ENCODE results near the gene EHD4.

The EHD4 gene

GRCh38 chr15:41872166-41872747 is 100.1 kb downstream of the EHD4 start:
- TF ChIP-seq GATA2 (IDR thresholded peaks at IDR 0.05; ENCODE audit: low read depth, low read length) (no peak), GATA3 (IDR thresholded peaks at IDR 0.05; ENCODE audit: low read depth, low read length) (no peak)

DNA sequence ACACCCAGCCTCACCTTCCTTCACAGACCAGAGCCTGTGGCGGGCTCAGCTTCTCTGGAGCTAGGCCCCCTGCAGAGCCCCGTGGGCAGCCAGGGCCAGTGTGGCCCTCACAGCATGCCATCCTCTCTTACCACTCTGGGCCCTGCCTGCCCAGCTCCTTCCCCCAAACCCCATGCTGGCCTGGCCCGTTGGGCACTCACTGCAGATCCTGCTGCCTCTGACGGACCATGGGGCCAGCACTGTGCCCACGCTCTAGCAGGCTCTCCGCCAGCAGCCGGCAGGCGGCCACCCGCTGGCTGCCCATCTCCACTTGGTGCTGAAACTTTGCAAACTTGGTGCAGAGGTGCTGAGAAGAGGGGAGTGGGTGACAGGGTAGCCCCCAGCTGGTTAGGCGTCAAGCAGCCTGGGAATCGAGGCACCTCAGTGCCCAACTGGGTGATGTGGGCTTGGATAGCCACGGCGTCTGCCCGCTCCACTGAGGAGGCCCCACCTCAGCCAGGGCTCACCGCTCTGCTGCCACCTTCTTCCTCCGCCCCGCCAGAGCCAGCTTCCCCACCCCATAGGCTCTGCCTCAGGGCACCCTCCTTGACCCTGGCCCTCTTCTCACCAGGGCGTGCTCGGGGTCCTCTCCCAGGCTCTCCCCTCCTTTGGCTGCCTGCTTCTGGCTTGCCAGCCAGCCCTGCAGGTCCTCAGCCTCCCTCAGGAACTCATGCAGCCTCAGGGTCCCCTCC is 101.0 kb downstream of the EHD4 start:
- no peak for TF ChIP-seq GATA3 (IDR thresholded peaks at IDR 0.05; ENCODE audit: low read depth, low read length)
- no peak for TF ChIP-seq GATA2 (IDR thresholded peaks at IDR 0.05; ENCODE audit: low read depth, low read length)

DNA sequence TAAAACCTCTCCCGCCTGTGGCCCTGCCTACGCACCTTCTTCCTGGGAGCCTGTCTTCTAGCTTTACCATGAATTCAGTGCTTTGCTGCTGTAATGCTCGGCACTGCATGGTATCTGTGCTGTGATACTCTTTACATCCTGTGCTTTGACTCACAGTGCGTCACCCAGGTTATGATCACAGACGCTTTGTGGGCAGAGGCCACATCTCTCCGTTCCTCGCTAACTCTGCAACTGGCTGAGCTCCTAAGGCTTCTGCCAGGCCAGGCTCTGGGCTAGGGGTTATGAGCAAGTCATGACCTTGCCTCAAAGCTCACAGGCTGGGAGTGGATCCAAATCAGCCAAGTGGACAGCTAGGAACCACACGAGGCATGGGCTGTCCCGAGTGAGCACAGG is 101.7 kb downstream of the EHD4 start:
- no peak for TF ChIP-seq GATA2 (IDR thresholded peaks at IDR 0.05; ENCODE audit: low read depth, low read length)
- no peak for TF ChIP-seq GATA3 (IDR thresholded peaks at IDR 0.05; ENCODE audit: low read depth, low read length)

DNA sequence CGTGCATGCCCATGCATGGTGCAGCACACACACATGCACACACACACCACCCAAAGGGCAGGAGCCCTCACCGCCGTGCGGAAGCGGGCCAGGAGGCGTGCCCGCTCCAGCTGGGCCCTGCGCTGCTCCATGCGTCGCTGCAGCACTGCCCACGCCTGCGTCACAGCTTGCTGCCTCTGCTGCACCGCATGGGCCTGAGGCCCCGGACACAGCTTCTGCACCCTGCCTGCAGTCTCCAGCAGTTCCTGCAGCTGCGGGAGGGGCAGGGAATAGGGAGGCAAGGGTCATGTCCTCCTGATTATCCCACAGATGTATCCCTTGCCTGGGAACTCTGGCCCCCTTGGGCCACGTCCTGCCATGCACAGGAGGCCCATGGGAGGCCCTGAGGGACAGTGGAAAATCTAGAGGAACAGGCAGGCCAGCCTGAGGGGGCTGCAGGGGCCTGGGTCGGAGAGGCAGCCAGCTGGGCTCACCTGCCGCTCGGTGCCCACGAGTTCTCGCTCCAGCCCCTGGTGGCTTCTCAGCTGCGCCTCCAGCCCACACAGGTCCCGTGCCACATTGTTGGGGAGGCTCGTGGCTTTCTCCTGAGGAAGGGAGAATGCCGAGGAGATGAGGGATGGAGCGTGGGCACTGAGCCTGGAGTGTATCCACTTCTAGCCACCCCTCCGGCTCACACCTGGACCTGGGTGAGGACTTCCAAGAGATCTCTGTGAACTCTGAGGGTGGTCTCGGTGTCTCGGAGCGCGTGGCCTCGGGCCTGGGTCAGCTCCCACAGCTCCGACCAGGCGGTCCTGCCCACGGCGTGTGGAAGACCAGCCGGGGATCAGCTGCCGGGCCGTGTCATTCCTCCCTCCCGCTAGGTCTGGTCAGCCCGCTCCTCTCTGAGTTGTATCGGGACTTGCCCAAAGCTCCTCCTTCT is 102.3 kb downstream of the EHD4 start:
- TF ChIP-seq GATA3 (IDR thresholded peaks at IDR 0.05; ENCODE audit: low read depth, low read length) (no peak), GATA2 (IDR thresholded peaks at IDR 0.05; ENCODE audit: low read depth, low read length) (no peak)

GRCh38 chr15:41868321-41868720 is 104.0 kb downstream of the EHD4 start:
- no peak for TF ChIP-seq GATA3 (IDR thresholded peaks at IDR 0.05; ENCODE audit: low read depth, low read length)
- TF ChIP-seq GATA2 (IDR thresholded peaks at IDR 0.05; ENCODE audit: low read depth, low read length): no peak

- TF ChIP-seq GATA3 (IDR thresholded peaks at IDR 0.05; ENCODE audit: low read depth, low read length): no peak
- TF ChIP-seq GATA2 (IDR thresholded peaks at IDR 0.05; ENCODE audit: low read depth, low read length): no peak
These were observed 105.3 kb downstream of the EHD4 start for GRCh38 chr15:41866872-41867579.

DNA sequence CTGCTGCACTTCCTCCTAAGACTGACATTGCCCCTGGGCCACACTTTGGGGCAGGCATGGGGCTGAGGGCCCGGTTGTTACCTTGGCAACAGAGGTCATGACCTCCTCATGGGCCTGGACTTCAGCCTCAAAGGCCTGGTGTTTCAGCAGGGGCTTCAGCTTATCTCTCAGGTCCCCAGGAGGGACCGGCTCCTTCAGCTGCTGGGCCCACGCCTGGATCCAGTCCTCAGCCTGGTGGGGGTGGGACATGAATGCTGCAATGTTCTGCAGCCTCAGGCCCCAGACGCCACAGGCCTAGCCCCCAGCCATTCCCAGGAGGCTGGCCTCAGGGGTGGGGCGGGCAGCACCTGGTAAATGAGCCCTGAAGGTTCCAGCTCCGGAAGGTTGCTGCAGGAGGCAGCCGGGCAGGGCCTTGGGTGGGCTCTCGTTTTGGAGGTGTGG is 106.1 kb downstream of the EHD4 start:
- TF ChIP-seq GATA2 (IDR thresholded peaks at IDR 0.05; ENCODE audit: low read depth, low read length) (no peak), GATA3 (IDR thresholded peaks at IDR 0.05; ENCODE audit: low read depth, low read length) (no peak)

- TF ChIP-seq GATA3 (IDR thresholded peaks at IDR 0.05; ENCODE audit: low read depth, low read length): no peak
- TF ChIP-seq GATA2 (IDR thresholded peaks at IDR 0.05; ENCODE audit: low read depth, low read length): no peak
These were observed 106.8 kb downstream of the EHD4 start for GRCh38 chr15:41865490-41866055.

DNA sequence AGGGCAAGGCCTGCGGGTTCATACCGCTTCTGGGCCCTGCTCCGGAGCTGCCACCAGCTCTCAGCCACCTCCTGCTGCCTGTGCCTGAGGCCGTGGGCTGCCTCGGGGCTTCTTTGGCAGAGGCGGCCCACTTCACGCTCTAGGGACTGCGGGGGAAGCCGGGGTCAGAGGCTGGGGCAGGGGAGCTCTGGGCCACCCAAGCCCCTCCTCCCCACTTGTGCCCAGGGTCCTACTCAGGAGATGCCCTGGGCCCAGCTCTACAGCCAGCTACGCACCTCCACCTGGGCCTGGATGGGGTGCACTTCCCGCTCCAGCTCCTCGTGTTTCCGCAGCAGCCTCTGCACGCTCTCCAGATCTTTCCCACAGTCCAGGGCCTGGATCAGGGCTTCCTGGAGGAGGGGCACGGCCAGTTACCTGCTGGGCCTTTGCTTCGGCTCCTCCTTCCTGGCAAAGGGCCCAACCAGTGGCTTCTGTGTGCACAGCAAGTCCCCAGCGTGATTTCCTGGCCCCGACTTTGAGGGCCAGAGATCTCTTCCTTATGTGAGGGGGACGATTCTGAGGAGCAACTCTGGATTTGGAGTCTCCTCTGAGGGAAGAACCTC is 109.7 kb downstream of the EHD4 start:
- TF ChIP-seq GATA2 (IDR thresholded peaks at IDR 0.05; ENCODE audit: low read depth, low read length) (no peak), GATA3 (IDR thresholded peaks at IDR 0.05; ENCODE audit: low read depth, low read length) (no peak)

- TF ChIP-seq GATA2 (IDR thresholded peaks at IDR 0.05; ENCODE audit: low read depth, low read length): no peak
- TF ChIP-seq GATA3 (IDR thresholded peaks at IDR 0.05; ENCODE audit: low read depth, low read length): no peak
These were observed 110.5 kb downstream of the EHD4 start for GRCh38 chr15:41861736-41862356.

- TF ChIP-seq GATA3 (IDR thresholded peaks at IDR 0.05; ENCODE audit: low read depth, low read length) (no peak), GATA2 (IDR thresholded peaks at IDR 0.05; ENCODE audit: low read depth, low read length) (no peak)
These were observed 112.1 kb downstream of the EHD4 start for GRCh38 chr15:41860049-41860828.

DNA sequence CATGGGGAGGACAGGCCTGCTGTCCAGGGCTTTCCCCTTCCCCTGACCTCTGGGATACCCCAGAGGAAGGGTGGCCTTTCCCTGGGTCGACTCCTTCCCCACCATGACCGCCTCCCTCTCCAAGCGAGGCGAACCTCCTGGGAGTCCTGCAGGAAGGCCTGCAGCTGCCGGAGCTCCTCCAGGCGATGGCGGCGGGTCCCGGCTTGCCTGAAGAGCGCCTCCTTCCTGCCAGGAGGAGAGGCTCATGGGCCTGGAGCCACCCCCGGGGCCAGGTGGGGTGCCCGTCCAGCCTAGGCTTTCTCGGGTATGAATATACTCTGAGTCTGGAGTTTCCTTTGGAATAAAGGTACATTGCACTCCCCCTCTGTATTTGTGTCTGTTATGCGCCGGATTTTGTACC is 113.6 kb downstream of the EHD4 start:
- TF ChIP-seq GATA2 (IDR thresholded peaks at IDR 0.05; ENCODE audit: low read depth, low read length) (no peak), GATA3 (IDR thresholded peaks at IDR 0.05; ENCODE audit: low read depth, low read length) (no peak)
